ENCODE results near the gene CORO2A.
"Not testable (repeated sequence)": the region's sequence is repeated elsewhere in the genome, so short reads cannot be mapped to it uniquely, and the experiment has no call there.

The CORO2A gene

GRCh38 chr9:98105006-98105405 lies 87.4 kb downstream of the CORO2A start:
- no peak for DNase-seq (ENCODE audit: low read depth)

DNA sequence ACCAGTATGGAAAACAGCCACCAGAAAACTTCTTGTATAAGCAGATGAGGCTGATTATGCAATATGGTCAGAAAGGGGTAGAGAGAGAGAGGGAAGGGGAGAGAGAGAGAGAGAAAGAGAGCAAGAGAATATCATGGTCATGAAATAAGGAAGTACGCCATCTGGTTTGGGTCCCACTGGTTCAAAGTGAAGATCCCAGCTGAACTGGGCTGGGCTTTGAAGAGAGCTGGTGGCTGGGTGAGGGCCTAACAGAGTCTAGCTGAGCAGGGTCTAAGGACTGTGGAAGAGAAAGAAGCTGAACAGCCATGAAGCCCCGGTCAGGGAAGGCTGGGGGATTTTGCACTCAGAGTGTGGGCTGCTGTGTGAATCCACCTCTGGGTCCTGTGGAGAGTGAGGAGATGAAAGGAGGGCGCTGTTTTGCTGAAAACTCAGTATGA lies 88.0 kb downstream of the CORO2A start:
- DNase-seq (ENCODE audit: low read depth): no peak

GRCh38 chr9:98101868-98102273 lies 90.6 kb downstream of the CORO2A start:
- DNase-seq (ENCODE audit: low read depth): no peak

- no peak for DNase-seq (ENCODE audit: low read depth)
Measured at GRCh38 chr9:98101416-98101815, 91.0 kb downstream of the CORO2A start.

DNA sequence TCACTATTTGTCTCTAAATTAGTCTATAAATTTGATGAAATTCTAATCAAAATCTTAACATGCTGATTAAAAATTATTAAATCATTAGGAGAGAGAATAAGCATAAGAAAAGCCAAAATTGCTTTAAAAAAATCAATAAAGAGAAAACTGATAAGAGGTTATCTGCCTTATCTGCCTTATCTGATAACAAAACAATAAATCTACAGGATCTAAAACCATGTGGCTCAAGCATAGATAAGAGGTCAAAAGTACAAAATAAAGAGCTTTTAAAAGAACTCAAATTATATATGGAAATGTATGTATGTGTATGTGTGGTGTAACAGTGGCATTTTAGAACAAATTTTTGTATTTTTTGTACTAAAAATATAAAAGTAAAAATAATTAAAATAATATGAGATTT lies 92.0 kb downstream of the CORO2A start:
- DNase-seq (ENCODE audit: low read depth): no peak

- no peak for DNase-seq (ENCODE audit: low read depth)
Measured at GRCh38 chr9:98099898-98100297, 92.5 kb downstream of the CORO2A start.

DNA sequence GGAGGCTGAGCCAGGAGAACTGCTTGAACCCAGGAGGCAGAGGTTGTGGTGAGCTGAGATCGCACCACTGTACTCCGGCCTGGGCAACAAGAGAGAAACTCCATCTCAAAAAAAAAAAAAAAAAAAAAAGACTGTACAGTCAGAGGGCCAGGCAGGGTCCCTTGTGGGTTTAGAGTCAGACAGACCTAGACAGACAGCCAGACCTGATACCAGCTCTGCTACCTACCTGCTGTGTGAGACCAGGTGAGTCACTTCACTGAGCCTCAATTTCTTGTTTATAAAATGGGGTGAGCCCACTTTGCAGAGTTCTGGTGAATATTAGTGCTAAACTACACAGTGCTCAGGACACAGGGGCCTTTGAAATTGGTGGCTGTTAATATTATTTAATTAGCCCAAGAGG lies 93.1 kb downstream of the CORO2A start:
- no peak for DNase-seq (ENCODE audit: low read depth)

GRCh38 chr9:98097836-98098235 lies 94.6 kb downstream of the CORO2A start:
- DNase-seq (ENCODE audit: low read depth): no peak

DNA sequence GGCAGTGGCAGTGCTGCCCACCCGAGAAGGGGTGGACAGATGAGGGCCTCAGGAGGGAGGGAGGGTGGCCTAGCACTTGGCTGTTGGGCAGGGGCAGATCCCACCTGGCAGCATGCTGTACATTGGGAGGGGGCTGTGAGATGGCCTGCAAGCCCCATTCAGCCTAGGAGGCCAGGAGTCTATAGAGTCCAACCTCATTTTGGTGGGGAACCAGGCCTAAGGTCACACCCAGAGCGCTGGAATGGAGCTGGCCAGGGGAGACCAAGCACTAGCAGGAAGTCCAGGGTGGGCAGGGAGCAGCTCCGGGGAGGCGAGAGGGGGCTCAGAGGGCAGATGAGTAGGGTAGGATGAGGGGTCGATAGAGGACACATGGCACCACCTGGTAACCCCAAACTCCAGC lies 96.3 kb downstream of the CORO2A start:
- DNase-seq (ENCODE audit: low read depth): no peak

DNA sequence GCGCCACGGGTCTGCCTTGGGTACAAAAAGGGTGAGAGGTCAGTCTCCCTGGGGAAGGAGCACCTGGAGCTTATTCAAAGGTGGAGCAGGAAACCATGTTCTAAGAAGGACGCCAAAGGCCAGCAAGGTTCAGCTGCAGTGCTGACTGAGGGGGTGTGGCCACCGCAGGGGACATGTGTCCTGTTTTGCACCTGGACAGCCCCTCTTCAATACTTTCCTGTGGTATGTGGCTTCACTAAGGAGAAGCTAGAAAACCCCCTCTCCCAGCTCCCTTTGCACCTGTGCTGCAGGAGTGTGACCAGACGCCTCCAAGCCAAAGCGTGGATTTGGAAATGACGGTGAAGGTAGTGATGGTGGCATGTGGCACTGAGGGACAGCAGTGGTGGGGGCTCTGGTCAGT lies 97.0 kb downstream of the CORO2A start:
- DNase-seq (ENCODE audit: low read depth): no peak

- DNase-seq (ENCODE audit: low read depth): no peak
Measured at GRCh38 chr9:98094851-98095250, 97.6 kb downstream of the CORO2A start.

GRCh38 chr9:98094316-98094715 lies 98.1 kb downstream of the CORO2A start:
- DNase-seq (ENCODE audit: low read depth): no peak

GRCh38 chr9:98092613-98092931 lies 99.9 kb downstream of the CORO2A start:
- DNase-seq (ENCODE audit: low read depth): no peak

- no peak for DNase-seq (ENCODE audit: low read depth)
Measured at GRCh38 chr9:98091735-98092612, 100.5 kb downstream of the CORO2A start.

DNA sequence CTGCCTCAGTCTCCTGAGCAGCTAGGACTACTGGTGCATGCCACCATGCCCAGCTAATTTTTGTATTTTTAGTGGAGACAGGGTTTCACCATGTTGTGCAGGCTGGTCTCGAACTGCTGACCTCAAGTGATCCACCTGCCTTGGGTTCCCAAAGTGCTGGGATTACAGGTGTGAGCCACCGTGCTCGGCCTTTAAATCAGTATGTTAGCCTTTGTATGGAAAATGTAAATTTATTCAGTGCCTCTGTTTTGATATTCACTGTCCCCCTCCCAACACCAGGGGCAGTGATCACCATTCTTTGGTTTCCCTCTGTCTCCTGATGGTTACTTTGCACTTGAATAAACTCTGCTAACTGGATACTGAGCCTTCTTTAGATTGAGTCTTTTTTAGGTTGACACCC lies 101.8 kb downstream of the CORO2A start:
- DNase-seq (ENCODE audit: low read depth): not testable (repeated sequence)

GRCh38 chr9:98087420-98088354 lies 104.8 kb downstream of the CORO2A start:
- DNase-seq (ENCODE audit: low read depth): no peak

- no peak for DNase-seq (ENCODE audit: low read depth)
Measured at GRCh38 chr9:98086461-98086860, 106.0 kb downstream of the CORO2A start.

- DNase-seq (ENCODE audit: low read depth): no peak
Measured at GRCh38 chr9:98085944-98086343, 106.5 kb downstream of the CORO2A start.

- no peak for DNase-seq (ENCODE audit: low read depth)
Measured at GRCh38 chr9:98085058-98085457, 107.4 kb downstream of the CORO2A start.

GRCh38 chr9:98084396-98084795 lies 108.0 kb downstream of the CORO2A start:
- DNase-seq (ENCODE audit: low read depth): no peak

DNA sequence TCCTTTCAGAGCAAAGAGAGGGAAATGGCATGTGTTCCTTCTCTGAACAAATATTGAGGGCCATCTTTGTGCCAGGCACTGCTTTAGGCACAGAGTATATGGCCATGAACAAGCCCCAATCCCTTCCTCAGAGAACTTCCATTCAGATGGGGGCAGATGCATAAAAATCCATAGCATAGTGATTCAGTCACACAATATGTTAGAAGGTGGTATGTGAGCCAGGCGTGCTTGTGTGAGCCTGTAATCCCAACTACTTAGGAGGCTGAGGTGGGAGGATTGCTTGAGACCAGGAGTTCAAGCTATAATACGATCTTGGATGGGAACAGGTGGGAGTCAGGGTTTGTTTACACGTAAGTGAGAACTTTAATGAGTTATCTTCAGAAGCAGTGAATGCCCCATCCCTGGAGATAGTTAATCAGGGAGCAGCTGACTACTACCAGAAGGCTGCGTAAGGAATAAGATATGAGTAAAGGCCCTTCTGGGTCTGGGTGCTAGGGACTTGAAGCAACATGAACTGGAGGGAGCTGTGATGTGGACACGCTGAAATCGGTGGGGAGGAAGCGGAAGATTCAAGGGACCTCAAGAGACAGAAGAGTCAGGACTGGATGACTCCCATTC lies 108.8 kb downstream of the CORO2A start:
- no peak for DNase-seq (ENCODE audit: low read depth)

- DNase-seq (ENCODE audit: low read depth): no peak
Measured at GRCh38 chr9:98083061-98083501, 109.4 kb downstream of the CORO2A start.

All from GM04504 (cell line).